H9 (cell line): ENCODE results near the gene ERC2. TPM values are rescaled to one million over a fixed set of nuclear protein-coding genes. Genes with fewer than 3 reads are reported as not detected.

Experiments used
- DNase-seq: peaks from one replicate; pipeline ENCODE4 v3.0.0-alpha.2; 2017
- H2AFZ ChIP-seq: one replicate; pipeline ENCODE4 v1.6.1; 2013; ENCODE audit warnings: mild to moderate bottlenecking, low read length, control low read depth, moderate library complexity
- H2AK5ac ChIP-seq: 2 replicates; pipeline ENCODE4 v1.6.1; 2013; ENCODE audit warnings: low read length, control low read depth, mixed read lengths; ENCODE audit not compliant: insufficient read length
- H2BK120ac ChIP-seq: one replicate; pipeline ENCODE4 v1.6.1; 2013; ENCODE audit warnings: low read depth, mild to moderate bottlenecking, low read length, control low read depth, inconsistent platforms; ENCODE audit not compliant: poor library complexity, severe bottlenecking
- H2BK12ac ChIP-seq: 2 replicates; pipeline ENCODE4 v1.6.1; 2013; ENCODE audit warnings: low read length, control low read depth, mixed read lengths, low read depth; ENCODE audit not compliant: insufficient read length
- H2BK15ac ChIP-seq: 2 replicates; pipeline ENCODE4 v1.6.1; 2013; ENCODE audit warnings: low read depth, low read length, control low read depth
- H2BK20ac ChIP-seq: one replicate; pipeline ENCODE4 v1.6.1; 2013; ENCODE audit warnings: low read depth, mild to moderate bottlenecking, low read length, control low read depth, inconsistent platforms; ENCODE audit not compliant: poor library complexity, severe bottlenecking
- H2BK5ac ChIP-seq: 2 replicates; pipeline ENCODE4 v1.6.1; 2013; ENCODE audit warnings: low read length, control low read depth, mixed read lengths; ENCODE audit not compliant: insufficient read length
- H3K14ac ChIP-seq: 2 replicates; pipeline ENCODE4 v1.6.1; 2013; ENCODE audit warnings: low read length, control low read depth; ENCODE audit not compliant: insufficient read depth
- H3K18ac ChIP-seq: 2 replicates; pipeline ENCODE4 v1.6.1; 2013; ENCODE audit warnings: low read depth, mild to moderate bottlenecking, mixed read lengths, low read length, control low read depth; ENCODE audit not compliant: insufficient read length
- H3K23ac ChIP-seq: 2 replicates; pipeline ENCODE4 v1.6.1; 2013; ENCODE audit warnings: low read length, control low read depth, mixed read lengths, low read depth; ENCODE audit not compliant: insufficient read length
- H3K23me2 ChIP-seq: 2 replicates; pipeline ENCODE4 v1.6.1; 2013; ENCODE audit warnings: low read depth, mild to moderate bottlenecking, mixed read lengths, low read length, control low read depth; ENCODE audit not compliant: insufficient read length, poor library complexity, severe bottlenecking
- H3K27ac ChIP-seq: 2 replicates; pipeline ENCODE4 v1.5.1; 2013; ENCODE audit warnings: low read length, control low read depth, mixed read lengths, low read depth; ENCODE audit not compliant: insufficient read length
- H3K27me3 ChIP-seq: 2 replicates; pipeline ENCODE4 v1.6.1; 2013; ENCODE audit warnings: low read length, control low read depth, inconsistent platforms; ENCODE audit not compliant: insufficient read depth
- H3K4ac ChIP-seq: 2 replicates; pipeline ENCODE4 v1.6.1; 2013; ENCODE audit warnings: low read depth, mild to moderate bottlenecking, control low read depth, inconsistent platforms, low read length, moderate library complexity
- H3K4me1 ChIP-seq: 2 replicates; pipeline ENCODE4 v1.6.1; 2013; ENCODE audit warnings: low read length, control low read depth, inconsistent platforms; ENCODE audit not compliant: insufficient read depth
- H3K4me2 ChIP-seq: 2 replicates; pipeline ENCODE4 v1.6.1; 2013; ENCODE audit warnings: low read length, control low read depth, mixed read lengths; ENCODE audit not compliant: insufficient read length, insufficient read depth
- H3K56ac ChIP-seq: 2 replicates; pipeline ENCODE4 v1.6.1; 2013; ENCODE audit warnings: low read depth, mild to moderate bottlenecking, mixed read lengths, low read length, control low read depth; ENCODE audit not compliant: insufficient read length
- H3K79me1 ChIP-seq: 2 replicates; pipeline ENCODE4 v1.6.1; 2013; ENCODE audit warnings: low read depth, mild to moderate bottlenecking, moderate library complexity, low read length, control low read depth, inconsistent platforms; ENCODE audit not compliant: insufficient read depth, poor library complexity, severe bottlenecking
- H3K79me2 ChIP-seq: 2 replicates; pipeline ENCODE4 v1.6.1; 2013; ENCODE audit warnings: low read length, control low read depth, inconsistent platforms; ENCODE audit not compliant: insufficient read depth
- H3K9ac ChIP-seq: 2 replicates; pipeline ENCODE4 v1.6.1; 2013; ENCODE audit warnings: low read length, control low read depth, mixed read lengths; ENCODE audit not compliant: insufficient read length; ENCODE audit errors: extremely low read depth
- H3K9me3 ChIP-seq: one replicate; pipeline ENCODE4 v1.6.1; 2013; ENCODE audit warnings: low read depth, low read length, inconsistent platforms; ENCODE audit not compliant: control insufficient read depth
- H3T11ph ChIP-seq: one replicate; pipeline ENCODE4 v1.6.1; 2013; ENCODE audit warnings: mild to moderate bottlenecking, low read length, control low read depth, inconsistent platforms
- H4K20me1 ChIP-seq: one replicate; pipeline ENCODE4 v1.6.1; 2013; ENCODE audit not compliant: control insufficient read depth, insufficient read length, insufficient read depth
- H4K5ac ChIP-seq: 2 replicates; pipeline ENCODE4 v1.6.1; 2013; ENCODE audit warnings: low read depth, mild to moderate bottlenecking, mixed read lengths, low read length, control low read depth; ENCODE audit not compliant: insufficient read length
- H4K8ac ChIP-seq: replicated peaks from 2 replicates; pipeline ENCODE4 v1.6.1; 2013; ENCODE audit warnings: low read length, control low read depth, mixed read lengths, low read depth; ENCODE audit not compliant: insufficient read length
- H4K91ac ChIP-seq: 2 replicates; pipeline ENCODE4 v1.6.1; 2013; ENCODE audit warnings: low read depth, mild to moderate bottlenecking, moderate library complexity, mixed read lengths, low read length, control low read depth; ENCODE audit not compliant: insufficient read length
- H3K27ac Mint-ChIP-seq, 3 experiments: 2 replicates in 2 of 3; 3 replicates in 1 of 3; pipeline ENCODE4 v1.8.0; 2020 to 2021; ENCODE audit warnings: mixed read lengths in 3 of 3, mild to moderate bottlenecking in 1 of 3, moderate library complexity in 1 of 3
- H3K27me3 Mint-ChIP-seq: 2 replicates; pipeline ENCODE4 v1.8.0; 2021; ENCODE audit warnings: low read depth, mild to moderate bottlenecking, moderate library complexity, mixed read lengths
- H3K36me3 Mint-ChIP-seq, 3 experiments: 2 replicates in 2 of 3; 3 replicates in 1 of 3; pipeline ENCODE4 v1.8.0; 2020 to 2021; ENCODE audit warnings: low read depth in 3 of 3, mixed read lengths in 3 of 3; ENCODE audit not compliant: insufficient read depth in 1 of 3
- H3K4me1 Mint-ChIP-seq, 2 experiments: 2 replicates each; pipeline ENCODE4 v1.8.0; 2020; ENCODE audit warnings: mixed read lengths in 2 of 2
- H3K4me3 Mint-ChIP-seq, 2 experiments: 2 replicates in 1 of 2; 3 replicates in 1 of 2; pipeline ENCODE4 v1.8.0; 2020 to 2021; ENCODE audit warnings: mild to moderate bottlenecking in 2 of 2, mixed read lengths in 2 of 2, moderate library complexity in 1 of 2
- H3K9me3 Mint-ChIP-seq, 2 experiments: 2 replicates in 1 of 2; 3 replicates in 1 of 2; pipeline ENCODE4 v1.8.0; 2020; ENCODE audit warnings: mild to moderate bottlenecking in 2 of 2, mixed read lengths in 2 of 2, moderate library complexity in 1 of 2
- WGBS: extraction: QIAGEN DNeasy Blood & Tissue Kit; methylation state at CpG from one replicate; pipeline ENCODE4 v1.1.7; 2013; ENCODE audit warnings: missing lambda C conversion rate, low lambda C conversion rate, mixed read lengths; ENCODE audit not compliant: insufficient read length; ENCODE audit errors: extremely low coverage; 5-methylcytosine and 5-hydroxymethylcytosine counted together
- total RNA-seq: library from RNA; stranded (reverse); gene quantifications from 2 replicates; pipeline ENCODE4 v1.2.1, GENCODE V29; 2021
- TF ChIP-seq, protein P1 (sequence below): fragments of 200-600 bp; sonication (generic); conservative IDR thresholded peaks from 3 replicates; pipeline ENCODE4 v1.8.0; 2021; ENCODE audit warnings: antibody characterized with exemption, mild to moderate bottlenecking

ERC2 gene
- total RNA-seq, 1 experiment from 2014 or later = 15.4 TPM

- H3K14ac ChIP-seq = no peak overlapping the region
- no peak overlapping the region for H3K9ac ChIP-seq
- no peaks in the 10 kb centered on the region for H3K36me3 Mint-ChIP-seq
- H2AFZ ChIP-seq = no peak overlapping the region
- H3T11ph ChIP-seq = no peak overlapping the region
- no peaks in the 10 kb centered on the region for H3K27me3 ChIP-seq
- H3K4me1 Mint-ChIP-seq = peaks cover 33 to 34% of the 10 kb centered on the region in 2 experiments
- H4K8ac ChIP-seq = no peak overlapping the region
- no CpG with 5 or more reads among the region's 5 CpGs for WGBS
- no peaks in the 10 kb centered on the region for H3K79me1 ChIP-seq
- no peak overlapping the region for H3K4me3 Mint-ChIP-seq
- no peaks in the 10 kb centered on the region for H3K27me3 Mint-ChIP-seq
- H2BK120ac ChIP-seq = no peak overlapping the region
- H3K4me1 ChIP-seq = peaks cover 4% of the 10 kb centered on the region; the same call in 1 of the 2 replicates
- H2AK5ac ChIP-seq = no peak overlapping the region
- H3K23ac ChIP-seq = no peak overlapping the region
- no peak overlapping the region for H3K27ac Mint-ChIP-seq
- H2BK12ac ChIP-seq = no peak overlapping the region
- H2BK20ac ChIP-seq = no peak overlapping the region
- no peak overlapping the region for H3K18ac ChIP-seq
- TF ChIP-seq, protein P1, sequence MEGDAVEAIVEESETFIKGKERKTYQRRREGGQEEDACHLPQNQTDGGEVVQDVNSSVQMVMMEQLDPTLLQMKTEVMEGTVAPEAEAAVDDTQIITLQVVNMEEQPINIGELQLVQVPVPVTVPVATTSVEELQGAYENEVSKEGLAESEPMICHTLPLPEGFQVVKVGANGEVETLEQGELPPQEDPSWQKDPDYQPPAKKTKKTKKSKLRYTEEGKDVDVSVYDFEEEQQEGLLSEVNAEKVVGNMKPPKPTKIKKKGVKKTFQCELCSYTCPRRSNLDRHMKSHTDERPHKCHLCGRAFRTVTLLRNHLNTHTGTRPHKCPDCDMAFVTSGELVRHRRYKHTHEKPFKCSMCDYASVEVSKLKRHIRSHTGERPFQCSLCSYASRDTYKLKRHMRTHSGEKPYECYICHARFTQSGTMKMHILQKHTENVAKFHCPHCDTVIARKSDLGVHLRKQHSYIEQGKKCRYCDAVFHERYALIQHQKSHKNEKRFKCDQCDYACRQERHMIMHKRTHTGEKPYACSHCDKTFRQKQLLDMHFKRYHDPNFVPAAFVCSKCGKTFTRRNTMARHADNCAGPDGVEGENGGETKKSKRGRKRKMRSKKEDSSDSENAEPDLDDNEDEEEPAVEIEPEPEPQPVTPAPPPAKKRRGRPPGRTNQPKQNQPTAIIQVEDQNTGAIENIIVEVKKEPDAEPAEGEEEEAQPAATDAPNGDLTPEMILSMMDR = no peak
- no peaks in the 10 kb centered on the region for H3K79me2 ChIP-seq
- H3K27ac ChIP-seq = no peak overlapping the region
- no peak overlapping the region for H2BK5ac ChIP-seq
- H3K4me2 ChIP-seq = no peak overlapping the region
- H3K23me2 ChIP-seq = no peaks in the 10 kb centered on the region
- H4K91ac ChIP-seq = no peak overlapping the region
- H3K56ac ChIP-seq = no peak overlapping the region
- DNase-seq = no peak
- H3K4ac ChIP-seq = no peak overlapping the region
- no peak overlapping the region for H4K5ac ChIP-seq
- no peak overlapping the region for H2BK15ac ChIP-seq
- H3K9me3 Mint-ChIP-seq = no peaks in the 10 kb centered on the region
- no peaks in the 10 kb centered on the region for H3K9me3 ChIP-seq
- H4K20me1 ChIP-seq = no peaks in the 10 kb centered on the region
Measured at GRCh38 chr3:55728461-55729100, 739.7 kb downstream of the ERC2 start.
